Left forelimb (tissue), 1 donor: Measurements from ENCODE around the gene CFAP141.

Experiments
- DNase-seq: peaks from one replicate; pipeline ENCODE4 v3.0.0-alpha.2; 2018; ENCODE audit warnings: low spot score

CFAP141 gene

GRCh38 chr1:154171880-154172279 lies 34.3 kb downstream of the CFAP141 start:
- DNase-seq = no peak

- DNase-seq = no peak
Observed at GRCh38 chr1:154171223-154171583, 34.9 kb downstream of the CFAP141 start.

- no peak for DNase-seq
Observed at GRCh38 chr1:154170547-154171222, 35.4 kb downstream of the CFAP141 start.

GRCh38 chr1:154167461-154167860 lies 38.7 kb downstream of the CFAP141 start:
- DNase-seq = no peak

GRCh38 chr1:154166207-154166606 lies 39.9 kb downstream of the CFAP141 start:
- no peak for DNase-seq

GRCh38 chr1:154159554-154159953 lies 46.6 kb downstream of the CFAP141 start:
- no peak for DNase-seq

GRCh38 chr1:154158307-154159125 lies 47.6 kb downstream of the CFAP141 start:
- DNase-seq = no peak

- DNase-seq = no peak
Observed at GRCh38 chr1:154157520-154158306, 48.4 kb downstream of the CFAP141 start.

GRCh38 chr1:154155251-154155650 lies 50.9 kb downstream of the CFAP141 start:
- no peak for DNase-seq

- DNase-seq = no peak
Observed at GRCh38 chr1:154154534-154155191, 51.5 kb downstream of the CFAP141 start, which contains the start of gene NUP210L. NUP210L (minus strand) TSS chr1:154155073.

GRCh38 chr1:154154053-154154452 lies 52.1 kb downstream of the CFAP141 start:
- DNase-seq = no peak

GRCh38 chr1:154151311-154151710 lies 54.8 kb downstream of the CFAP141 start:
- no peak for DNase-seq
